SK-N-DZ (cell line): ENCODE measurements around the gene GRIK2.
A peak's percentile ranks its signal among the peaks of the same experiment; 100 is the strongest.

ENCODE experiments used
- DNase-seq: peaks from one replicate; pipeline ENCODE4 v3.0.0-alpha.2; 2015; ENCODE audit warnings: low spot score

The GRIK2 gene

DNA sequence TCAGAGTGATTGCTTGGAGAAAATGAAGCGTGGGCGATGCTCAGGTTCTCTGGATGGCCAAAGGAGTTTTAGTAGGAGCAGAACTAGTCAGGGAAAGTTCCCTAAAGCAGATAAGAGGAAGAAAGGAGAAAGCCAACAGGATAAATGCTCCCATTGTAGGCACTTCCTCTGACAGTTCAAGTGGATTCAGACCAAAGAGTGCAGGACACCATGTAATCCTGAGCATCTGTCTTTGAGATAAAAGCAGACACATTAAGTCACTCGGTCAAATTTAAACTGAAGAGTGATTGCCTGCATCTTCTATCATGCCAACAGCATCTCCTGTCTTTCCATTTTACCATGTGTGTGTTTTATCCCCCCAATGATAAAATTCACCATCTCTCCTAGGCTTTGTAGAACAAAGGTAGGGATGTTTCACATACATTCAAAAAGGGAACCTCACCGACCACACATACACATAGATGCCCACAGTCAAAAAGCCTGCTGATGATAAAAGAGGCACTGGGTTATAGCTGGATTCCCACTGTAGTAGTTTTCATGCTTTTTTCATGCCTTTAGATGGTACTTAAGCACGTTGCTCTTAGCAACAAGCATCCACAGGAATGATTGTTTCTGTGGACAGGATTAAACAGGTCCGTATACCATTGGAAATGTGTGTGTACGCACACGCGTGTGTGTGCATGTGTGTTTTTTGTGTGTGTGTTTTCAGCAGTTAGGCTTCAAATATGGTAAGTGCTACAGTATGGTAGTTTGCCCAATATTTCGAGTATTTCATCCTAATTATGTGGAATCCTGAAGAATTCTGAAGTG is 7.0 kb downstream of the GRIK2 start:
- DNase-seq, result no peak

DNA sequence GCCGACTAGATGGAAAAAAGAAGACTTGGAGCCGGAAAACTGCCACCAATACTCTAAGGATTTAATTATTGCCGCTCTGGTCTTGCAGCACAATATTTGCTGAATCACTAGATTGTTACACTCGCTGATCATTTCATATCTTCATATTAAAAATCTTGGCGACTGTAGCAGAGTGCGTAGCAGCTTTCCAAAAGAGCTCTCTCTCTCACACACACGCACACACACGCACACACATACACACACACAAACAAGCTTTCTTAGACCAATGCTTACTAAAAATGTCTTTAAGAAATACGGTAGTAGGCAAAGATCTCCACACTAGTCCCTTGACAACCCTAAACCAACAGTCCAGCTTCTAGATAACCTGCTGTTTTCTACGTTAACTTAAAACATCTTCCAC is 7.7 kb downstream of the GRIK2 start:
- DNase-seq, result no peak

DNA sequence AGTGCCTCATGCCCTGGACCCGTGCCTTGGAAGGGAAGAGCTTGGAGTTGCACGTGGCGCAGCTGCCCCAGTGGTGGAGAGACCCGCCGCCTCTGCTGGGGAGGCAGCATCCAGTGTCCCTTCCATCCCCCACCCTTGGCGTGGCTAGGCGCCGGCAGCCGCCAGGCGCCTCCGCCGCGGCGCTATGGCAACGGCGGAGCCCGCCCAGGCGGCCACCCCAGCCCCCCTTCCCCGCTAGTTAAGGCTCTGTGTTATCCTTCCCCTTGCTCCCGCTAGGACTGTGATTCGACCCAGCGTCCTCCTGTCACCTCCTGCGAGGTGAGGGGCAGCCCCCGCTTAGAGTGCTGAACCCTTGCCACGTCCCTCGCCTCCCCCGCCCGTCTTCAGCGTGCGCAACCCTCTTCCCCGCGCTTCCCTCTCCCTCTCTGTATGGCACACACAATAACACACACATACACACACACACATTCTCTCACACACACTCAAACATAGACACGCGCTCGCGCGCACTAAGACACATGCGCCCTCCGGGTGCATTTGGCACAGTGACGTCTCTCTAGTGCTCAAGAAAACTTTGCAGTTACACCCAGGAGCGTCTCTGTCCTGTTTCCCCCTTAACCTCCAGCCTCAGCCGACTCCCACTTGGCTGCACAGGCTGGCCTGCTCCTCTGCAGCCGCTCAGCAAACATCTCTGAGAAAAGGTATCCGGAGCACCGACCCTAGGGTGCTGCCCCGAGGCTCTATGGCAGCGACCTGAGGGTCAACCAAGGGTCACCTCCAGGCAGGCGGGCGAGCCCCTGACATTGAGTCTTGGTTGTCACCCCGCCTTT is 8.5 kb downstream of the GRIK2 start:
- DNase-seq, result peak; percentile 86

DNA sequence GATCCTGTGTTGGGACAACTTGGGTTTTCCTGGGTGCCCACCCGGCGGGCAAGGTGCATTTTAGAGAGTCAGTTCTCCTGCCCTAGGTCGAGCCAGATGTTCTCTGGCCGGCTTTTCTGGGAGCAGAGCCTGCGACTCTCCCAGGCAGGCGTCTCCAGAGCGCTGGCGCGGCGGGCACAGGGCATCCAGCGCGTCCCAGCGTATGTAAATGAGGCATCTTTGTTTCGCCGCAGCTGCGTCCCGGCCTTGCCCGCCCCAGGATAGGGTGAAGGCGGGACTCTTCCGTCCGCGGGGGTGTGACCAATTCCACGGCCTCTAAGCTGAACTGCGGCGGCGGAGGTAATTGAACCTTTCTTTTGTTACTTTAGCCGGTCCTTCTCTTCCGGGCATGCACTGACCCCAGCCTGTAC is 9.1 kb downstream of the GRIK2 start:
- DNase-seq, result peak; percentile 78

DNA sequence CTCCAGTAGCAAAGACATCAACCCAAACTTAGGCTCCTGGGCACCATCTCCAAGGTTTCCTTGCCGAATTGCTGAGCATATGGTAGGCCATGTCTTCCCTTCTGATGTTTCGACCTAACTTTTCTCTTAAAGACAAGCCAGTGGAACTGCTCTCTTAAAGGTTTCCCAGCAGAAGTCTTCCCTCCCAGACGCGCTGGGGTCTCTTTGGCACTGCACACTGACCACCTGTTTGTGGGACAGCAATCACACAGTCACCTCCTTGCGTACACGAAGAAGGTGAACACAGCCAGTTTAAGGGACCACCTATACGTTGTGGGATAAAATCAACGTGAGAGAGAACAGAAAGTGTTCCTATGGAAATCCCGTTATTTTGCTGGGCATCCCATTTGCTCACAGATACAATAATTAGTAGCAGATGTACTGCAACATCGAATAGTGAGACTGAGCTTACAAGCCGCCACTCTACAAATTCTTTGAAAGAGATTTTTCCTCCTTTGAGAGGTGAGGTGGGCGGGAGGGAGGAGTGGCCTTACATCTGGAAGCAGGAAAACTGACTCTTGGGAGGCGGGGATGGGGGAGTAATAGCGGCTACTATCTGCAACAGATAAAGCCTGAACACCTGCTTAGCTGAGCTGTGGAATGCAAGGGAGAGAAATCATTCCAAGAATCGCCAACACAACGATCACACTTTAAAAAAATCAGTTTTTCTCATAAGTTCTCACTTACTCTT is 9.9 kb downstream of the GRIK2 start:
- DNase-seq, result peak; percentile 41

DNA sequence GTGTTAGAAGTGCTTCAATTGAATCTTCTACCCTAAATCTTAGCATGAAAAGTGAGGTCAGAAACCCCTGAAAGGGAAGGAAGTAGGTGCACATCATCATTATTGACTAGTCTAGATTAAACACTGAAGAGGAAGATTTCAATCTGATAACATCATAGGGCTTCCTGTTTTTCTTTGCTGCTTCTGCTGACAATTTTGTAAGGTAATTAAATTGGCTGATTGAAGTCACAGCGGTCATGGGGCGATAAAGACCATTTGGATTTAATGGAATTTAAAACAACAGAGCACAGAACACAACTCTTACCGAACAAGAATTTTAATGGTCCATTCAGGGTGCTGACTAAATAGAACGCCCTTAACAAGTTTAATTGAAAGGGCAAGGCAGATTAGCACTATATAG is 11.3 kb downstream of the GRIK2 start:
- DNase-seq, result peak; percentile 53

DNA sequence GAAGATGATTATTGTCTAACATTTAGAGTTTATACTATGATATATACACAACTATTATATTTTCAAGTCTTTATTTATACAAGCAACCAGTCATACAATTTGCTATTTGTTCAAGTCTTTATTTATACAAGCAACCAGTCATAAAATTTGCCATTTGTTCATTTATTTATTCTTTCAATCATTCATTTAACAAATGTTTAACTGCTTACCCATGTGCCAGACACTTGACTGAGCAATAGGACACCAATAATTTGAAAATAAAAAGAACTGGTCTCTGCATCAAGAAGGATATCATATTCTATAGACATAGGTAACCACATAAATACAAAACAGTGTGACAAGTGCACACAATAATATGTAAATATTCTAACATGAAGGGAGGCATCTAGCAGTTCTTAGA is 20.3 kb downstream of the GRIK2 start:
- no peak for DNase-seq

DNA sequence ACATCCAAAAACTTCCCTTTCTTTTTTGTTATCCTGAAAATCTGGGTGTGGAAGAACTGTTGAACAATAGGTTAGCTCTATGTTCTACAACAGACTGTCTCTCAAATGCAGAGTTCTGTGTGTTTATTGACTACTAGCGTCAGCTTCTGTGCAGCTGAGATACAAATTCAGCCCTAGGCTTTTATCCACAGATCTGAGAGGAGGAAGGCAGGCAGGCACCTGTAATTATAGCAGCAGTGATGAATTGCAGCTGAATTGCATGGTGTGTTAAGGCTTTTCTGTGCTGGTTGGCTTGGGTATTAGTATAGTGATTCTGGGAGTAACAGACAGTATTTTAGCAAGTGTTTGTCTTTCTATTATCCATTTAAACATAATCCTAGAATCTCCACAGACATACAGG is 24.4 kb downstream of the GRIK2 start:
- DNase-seq, result peak; percentile 29

DNA sequence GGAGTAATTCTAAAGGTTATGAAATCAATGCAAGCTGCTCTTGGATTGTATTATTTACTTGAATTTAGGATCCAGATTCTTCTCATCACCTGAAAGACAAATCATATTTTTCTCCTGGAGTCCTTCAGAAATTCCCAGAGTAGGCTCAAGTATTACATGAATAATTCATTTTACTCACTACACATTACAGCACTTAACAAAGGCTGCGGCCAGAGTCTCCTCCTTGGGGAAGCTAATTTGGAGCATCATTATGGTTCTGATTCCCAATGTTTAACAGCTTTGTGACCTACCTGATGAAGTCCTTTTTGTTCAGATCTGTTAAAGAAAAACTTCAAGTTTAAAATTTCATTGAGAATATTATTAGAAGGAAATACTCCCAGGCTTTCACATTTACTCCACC is 28.7 kb downstream of the GRIK2 start:
- no peak for DNase-seq

DNA sequence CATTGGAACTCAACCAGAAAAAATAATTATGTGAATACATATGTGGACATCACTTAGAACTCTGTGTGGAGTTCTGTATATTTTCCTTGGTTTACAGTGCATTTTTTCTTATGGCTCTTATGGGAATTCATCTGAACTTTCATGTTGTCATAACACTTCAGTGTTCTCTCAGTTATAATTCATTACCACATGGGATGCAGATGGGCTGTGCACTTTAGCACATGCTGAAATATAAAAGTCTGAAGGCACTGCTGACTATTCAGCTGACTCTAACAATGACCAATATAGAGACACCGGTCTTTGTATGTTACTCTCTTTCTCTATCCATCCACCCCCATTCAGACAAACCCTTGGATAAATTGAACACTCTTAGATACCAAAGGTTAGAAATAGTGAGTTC is 29.3 kb downstream of the GRIK2 start:
- no peak for DNase-seq

DNA sequence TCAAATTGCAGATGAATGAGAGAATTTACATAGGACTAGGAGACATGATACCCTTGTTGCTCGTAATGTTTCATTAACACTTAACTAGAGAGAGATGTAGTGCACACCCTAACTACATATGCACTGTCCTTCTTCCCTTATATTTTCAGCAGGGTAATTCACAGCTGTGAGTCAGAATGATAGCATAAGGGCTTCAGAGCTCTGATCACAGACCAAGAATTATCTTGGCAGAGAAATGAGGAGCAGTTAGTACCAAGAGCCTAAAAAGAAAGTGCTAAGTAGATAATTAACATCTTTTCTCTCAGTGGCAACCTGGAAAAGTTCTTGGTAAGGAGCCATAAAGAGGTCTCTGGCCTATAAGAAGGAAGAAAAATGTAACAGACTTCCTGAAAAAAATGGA is 35.8 kb downstream of the GRIK2 start:
- DNase-seq, result no peak

DNA sequence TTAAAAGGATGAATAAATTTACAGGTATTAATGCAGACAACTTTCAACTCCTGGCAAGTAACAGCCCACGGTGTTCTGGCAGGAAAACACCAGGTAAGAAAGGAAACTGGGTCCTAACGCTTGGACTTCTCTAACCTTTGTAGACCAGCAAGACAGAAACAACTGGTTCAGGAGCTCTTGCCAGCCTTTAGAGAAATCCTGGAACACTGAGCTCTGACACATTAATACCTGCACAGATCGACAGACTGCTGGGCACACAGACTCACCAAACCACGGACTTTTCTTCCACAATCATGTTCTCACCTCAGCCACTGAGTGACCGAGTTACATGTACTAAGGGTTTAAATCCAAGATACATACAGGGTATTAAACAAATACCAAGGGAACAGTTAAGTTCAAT is 36.3 kb downstream of the GRIK2 start:
- no peak for DNase-seq

DNA sequence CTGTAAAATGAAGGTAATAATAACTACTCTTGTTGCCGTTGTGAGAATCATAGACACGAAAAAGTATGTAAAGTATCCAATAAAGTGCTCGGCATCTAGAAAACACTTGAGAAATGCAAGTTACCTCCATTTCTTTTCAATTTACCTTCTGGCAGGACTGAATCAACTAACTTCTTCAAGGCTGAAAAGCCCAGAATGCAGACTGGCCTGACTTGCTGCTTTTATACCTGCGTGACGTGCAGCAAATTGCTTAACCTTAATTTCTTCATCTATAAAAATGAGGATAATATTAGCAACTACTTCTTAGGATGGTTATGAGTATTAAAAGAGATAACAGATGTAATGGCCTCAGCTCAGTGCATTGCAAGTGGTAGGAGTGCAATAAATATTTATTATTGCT is 39.6 kb downstream of the GRIK2 start:
- DNase-seq, result no peak

DNA sequence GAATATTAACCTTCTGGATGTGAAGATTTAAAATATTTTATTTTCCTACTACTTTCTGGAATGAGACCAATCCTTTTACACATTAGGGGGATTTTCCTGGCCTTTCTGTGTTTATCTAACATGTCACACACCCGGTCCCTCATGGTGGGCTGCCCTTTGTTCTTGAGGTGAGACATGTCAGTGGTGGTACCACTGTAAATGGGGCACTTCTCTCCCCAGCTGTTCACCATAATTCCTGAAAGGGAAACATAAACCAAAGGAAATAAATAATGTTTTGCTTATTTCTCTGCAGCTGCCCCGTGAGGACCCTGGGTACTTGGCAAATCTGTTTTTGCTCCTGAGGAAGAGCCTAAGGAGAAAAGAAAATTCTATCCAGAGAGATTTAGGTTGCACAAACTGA is 41.1 kb downstream of the GRIK2 start:
- no peak for DNase-seq

DNA sequence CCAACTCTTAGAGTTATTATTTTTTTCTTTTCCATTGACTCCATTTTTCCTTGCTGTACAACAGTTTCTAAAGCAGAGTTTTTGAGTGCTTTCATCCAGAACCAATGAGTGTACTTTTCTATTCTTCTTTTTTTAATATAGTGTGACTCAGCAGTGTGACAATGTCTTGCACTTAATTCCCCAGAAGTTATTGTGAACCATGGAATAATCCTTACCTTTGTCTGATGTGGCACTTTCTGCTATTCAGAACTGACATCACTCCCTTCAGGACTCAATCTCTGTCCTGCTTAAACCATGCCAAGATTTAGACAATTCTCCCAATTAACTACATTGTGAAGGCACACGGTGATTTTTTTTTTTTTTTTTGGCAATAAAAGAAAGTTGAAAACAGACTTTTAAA is 41.5 kb downstream of the GRIK2 start:
- DNase-seq, result no peak

DNA sequence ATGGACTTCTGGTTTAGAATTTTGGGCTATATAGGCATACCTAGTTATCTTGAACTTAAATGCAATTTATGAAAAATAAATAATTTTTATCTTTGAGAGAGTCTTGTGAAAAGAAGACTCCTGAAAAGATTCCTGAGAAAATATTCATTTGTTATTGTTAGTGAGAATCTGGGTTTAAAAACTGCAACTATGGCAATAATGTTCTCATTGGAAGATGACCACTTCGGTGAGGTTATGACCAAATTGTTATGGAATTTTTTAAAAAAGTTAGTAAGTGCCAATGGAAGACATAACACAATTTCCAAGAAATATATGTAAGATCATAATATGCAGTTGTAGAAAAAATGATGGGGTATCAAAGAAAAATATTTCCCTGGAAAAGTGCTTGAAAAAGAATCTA is 46.3 kb downstream of the GRIK2 start:
- DNase-seq, result no peak

DNA sequence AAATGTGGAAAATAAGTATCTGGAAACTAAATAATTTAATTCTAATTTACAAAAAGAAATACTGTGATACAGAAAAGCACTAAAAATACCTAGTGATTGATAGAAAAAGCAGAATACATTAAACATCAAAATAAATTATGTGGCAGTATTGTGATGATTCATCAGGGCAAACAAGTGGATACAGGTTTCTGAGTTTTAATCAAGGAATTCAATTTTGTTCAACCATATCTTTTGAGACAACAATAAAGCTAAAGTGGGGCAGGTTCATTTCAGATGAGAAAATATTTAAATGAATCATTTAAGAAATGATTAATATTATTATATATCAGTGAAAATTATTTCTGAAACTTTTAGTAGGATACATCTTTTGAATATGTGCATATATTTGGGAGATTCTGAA is 49.8 kb downstream of the GRIK2 start:
- no peak for DNase-seq

DNA sequence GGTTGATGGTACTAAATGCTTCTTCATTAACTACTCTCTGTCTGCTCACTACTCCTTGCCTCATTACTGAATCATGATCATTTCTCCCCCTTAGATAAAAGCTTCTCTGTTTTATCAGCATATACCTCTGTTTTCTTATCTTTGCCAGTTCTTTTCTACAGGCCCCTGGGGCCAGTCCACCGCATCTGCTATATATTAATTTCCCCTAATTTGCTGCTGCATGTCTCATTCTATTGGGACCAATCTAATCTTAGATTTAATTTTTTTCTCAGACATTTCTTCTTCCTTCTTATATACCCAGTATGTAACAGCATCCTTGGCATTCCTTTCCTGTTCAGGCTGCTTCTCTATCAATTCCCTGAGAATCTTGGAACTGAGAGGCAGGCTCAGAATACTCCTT is 51.2 kb downstream of the GRIK2 start:
- DNase-seq, result peak; percentile 49

DNA sequence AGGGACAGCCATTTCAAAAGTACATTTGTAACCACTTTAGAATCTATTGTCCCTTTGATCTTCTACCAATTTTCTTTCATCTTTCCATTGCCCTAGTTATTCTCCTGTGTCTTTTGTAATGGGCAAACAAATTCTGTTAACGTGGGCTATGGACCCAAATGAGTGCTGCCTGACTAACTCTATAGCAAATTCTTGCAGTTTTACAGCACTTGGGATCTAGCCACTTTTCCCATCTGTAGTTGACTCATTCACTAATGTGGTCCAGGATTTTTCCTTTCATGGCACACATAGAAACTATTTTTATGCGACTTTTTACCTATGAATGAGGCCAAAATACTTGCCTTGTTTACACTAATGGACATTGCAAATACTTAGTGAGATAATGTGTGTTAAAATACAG is 52.0 kb downstream of the GRIK2 start:
- DNase-seq, result no peak

DNA sequence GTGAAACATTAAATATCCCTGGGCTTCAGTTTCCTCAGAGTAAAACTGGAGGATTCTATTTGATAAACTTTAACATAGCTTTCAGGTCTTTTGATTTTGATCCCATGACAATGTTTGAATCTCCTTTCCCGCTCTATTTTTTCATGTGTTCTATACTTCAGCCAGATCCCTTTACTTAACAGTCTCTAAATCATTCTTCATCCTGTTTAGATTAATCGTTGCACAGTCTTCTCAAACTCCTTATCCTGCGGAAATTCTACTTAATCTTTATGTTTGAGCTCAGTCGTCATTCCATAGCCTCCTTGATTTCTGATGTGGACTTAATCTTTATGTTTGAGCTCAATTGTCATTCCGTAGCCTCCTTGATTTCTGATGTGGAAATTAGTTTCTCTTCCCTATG is 57.4 kb downstream of the GRIK2 start:
- DNase-seq, result no peak

DNA sequence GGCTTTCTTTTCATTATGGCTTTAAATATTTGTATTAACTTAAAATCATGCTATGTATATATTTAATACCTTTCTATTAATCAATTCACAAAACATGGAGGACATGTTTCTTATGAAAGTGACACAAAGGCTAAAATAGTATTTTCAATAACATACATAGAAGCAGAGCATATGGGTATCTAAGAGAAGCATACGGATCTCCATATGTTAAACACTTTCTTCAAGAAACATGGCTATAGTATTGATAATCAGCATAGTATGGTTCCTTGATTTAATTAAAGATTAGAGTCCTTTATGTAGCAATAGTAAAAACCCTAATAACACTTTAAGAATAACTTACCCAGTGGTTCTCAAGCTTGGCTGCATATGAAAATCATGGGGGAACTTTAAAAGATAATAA is 58.5 kb downstream of the GRIK2 start:
- no peak for DNase-seq

DNA sequence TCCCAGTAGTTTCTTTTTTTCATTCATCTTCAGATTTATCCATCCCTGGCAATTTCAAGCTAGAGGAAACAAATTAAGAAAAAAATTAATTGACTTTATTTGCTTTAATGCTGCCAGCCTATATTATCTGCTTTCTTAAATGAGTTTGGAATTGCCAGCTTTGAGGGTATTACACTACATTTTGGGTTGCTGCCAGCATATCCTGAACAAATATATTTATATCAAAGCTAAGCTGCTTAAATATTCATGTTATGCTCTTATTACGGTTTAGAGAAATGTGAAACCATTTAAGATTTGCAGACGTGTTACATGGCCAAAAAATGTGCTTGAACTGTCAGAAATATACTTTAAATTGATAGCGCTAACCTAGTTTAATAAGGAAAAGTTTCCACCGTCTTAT is 59.7 kb downstream of the GRIK2 start:
- no peak for DNase-seq
